ENCODE data around the gene SUN5.

SUN5 gene

DNA sequence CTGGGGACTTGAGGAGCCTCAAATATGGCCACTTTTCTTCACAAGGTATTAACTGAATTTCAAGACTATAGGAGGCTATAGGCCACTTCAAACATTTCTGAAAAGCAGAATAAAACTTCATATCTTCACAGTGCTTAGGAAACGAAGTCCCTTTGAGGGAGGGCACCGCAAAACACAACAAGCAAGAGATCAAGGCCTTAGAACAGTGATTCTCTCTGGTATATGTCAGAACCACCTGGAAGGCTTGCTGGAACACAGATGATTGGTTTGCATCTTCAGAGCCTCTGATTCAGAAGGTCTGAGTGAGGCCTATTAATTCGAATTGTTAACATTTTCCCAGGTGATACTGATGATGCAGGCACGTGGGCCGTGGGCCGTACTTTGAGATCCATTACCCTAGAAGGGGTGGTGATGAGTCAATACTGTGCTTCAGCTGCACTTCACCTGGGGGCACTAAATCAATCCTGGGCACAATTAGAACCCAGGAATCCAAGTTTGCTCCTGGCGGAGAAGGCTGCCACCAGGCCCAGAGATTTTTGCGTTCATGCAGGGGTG, 10.7 kb downstream of the SUN5 start:
- no peaks in the 10 kb centered on the region for H3K36me3 Mint-ChIP-seq
- no peak for DNase-seq (ENCODE audit: low spot score in 2 of 2)
- H3K9me3 Mint-ChIP-seq, result no peaks in the 10 kb centered on the region
- H3K4me1 Mint-ChIP-seq, result peaks cover 14% of the 10 kb centered on the region
- H3K4me3 Mint-ChIP-seq, result no peak overlapping the region
- no peak for ATAC-seq
- no peak overlapping the region for H3K27ac Mint-ChIP-seq

GRCh38 chr20:32991792-32992641, 12.2 kb downstream of the SUN5 start:
- no peak overlapping the region for H3K27ac Mint-ChIP-seq
- ATAC-seq (no peak), DNase-seq (ENCODE audit: low spot score in 2 of 2) (no peak)
- H3K4me3 Mint-ChIP-seq, result no peak overlapping the region
- no peaks in the 10 kb centered on the region for H3K9me3 Mint-ChIP-seq
- H3K4me1 Mint-ChIP-seq, result peaks cover 7% of the 10 kb centered on the region
- no peaks in the 10 kb centered on the region for H3K36me3 Mint-ChIP-seq

DNA sequence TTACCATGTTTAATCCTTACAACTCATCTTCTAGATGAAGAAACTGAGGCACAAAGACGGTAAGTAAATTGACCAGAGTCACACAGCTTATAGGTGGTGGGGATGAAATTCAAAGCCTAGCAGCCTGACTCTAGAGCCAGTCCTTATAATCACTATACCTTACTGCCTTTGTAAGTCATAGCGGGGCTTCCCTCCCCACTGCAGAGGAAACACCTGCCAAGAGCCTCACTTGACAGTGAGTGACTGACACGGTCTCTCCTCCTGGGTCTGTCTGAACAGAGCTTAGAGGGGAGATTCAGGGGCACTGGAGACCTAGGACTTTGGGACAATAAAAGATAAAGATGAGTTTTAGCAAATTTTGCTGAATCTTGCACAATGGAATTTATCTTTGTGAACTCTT, 12.8 kb downstream of the SUN5 start:
- no peaks in the 10 kb centered on the region for H3K9me3 Mint-ChIP-seq
- no peaks in the 10 kb centered on the region for H3K36me3 Mint-ChIP-seq
- H3K4me3 Mint-ChIP-seq, result no peak overlapping the region
- no peak for DNase-seq (ENCODE audit: low spot score in 2 of 2)
- H3K4me1 Mint-ChIP-seq, result peaks cover 7% of the 10 kb centered on the region
- ATAC-seq, result no peak
- no peak overlapping the region for H3K27ac Mint-ChIP-seq

DNA sequence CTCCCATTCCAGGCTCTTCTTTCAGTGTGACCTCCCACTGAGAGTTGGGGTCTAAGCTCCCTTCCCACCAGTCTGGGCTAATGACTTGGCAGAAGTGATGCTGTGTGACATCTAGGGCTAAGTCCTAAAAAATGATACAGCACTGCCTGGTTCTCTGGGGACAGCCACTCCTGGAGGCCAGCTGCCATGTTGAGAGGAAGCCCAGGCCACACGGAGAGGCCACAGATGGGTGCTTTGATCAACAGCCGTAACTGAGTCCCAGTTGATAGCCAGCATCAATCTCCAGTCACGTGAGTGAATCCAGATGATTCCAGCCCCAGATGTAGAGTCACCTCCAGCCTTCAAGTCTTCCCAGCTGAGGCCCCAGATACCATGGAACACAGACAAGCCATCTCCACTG, 13.8 kb downstream of the SUN5 start:
- Mint-ChIP-seq H3K36me3 (no peaks in the 10 kb centered on the region), H3K4me3 (no peak overlapping the region), H3K4me1 (peaks cover 7% of the 10 kb centered on the region), H3K9me3 (no peaks in the 10 kb centered on the region), H3K27ac (no peak overlapping the region)
- DNase-seq (ENCODE audit: low spot score in 2 of 2) (no peak), ATAC-seq (no peak)

DNA sequence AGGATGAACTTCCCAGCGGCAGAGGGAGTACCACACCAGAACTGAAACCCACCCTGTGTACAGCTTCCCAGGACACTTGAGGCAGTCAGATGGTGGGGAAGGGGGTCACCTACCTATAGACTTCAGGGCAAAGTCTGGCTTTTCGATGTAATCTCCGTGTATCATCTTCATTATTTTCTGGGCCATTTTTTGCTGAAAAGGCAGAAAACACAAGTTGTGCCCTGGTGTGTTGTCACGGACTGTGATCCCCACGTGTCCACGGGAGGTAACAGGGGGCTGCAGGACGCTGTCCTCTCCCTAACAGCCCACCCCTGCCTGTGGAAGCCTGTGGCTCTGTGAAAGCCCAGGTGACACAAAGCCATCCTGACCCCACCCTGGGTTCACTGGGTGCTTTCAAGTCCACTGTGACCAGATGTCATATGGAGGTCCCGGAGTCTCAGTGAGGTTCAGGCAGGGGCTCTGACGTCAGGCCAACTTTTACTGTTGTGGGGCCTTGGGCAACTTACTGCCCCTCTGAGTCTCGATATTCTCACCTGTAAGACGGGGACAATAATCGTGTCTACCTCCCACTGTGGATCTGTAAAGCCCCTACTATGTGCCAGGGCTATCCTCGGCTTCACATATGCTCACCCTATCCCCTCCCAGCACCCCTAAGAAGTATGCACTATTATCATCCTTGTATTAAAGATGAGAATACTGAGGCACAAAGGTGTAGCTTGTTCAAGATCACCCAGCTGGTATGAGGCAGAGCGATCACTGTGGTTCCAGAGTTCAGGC, 14.5 kb downstream of the SUN5 start:
- ATAC-seq, result no peak
- no peaks in the 10 kb centered on the region for H3K9me3 Mint-ChIP-seq
- H3K27ac Mint-ChIP-seq, result no peak overlapping the region
- H3K4me3 Mint-ChIP-seq, result no peak overlapping the region
- H3K36me3 Mint-ChIP-seq, result no peaks in the 10 kb centered on the region
- H3K4me1 Mint-ChIP-seq, result peaks cover 8% of the 10 kb centered on the region
- DNase-seq (ENCODE audit: low spot score in 2 of 2), result no peak

DNA sequence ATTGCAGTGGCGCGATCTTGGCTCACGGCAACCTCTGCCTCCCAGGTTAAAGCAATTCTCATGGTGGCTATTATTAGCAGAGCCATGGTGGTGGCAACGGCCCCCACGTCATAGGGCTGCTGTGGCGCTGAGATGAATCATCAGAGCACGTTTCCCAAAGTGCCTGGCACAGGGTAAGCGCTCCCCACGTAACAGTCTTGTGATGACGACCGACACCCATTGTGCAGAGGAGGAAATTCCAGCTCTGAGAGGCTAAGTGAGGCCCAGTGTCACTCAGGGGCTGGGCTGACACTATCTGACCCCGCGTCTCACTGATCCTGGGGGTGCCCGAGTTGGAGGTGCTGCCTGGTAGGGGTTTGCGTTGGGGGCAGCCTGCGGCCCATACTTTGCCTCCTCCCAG, 16.2 kb downstream of the SUN5 start:
- Mint-ChIP-seq H3K4me3 (no peak overlapping the region), H3K27ac (no peak overlapping the region), H3K9me3 (no peaks in the 10 kb centered on the region), H3K36me3 (no peaks in the 10 kb centered on the region), H3K4me1 (peaks cover 12% of the 10 kb centered on the region)
- ATAC-seq (no peak), DNase-seq (ENCODE audit: low spot score in 2 of 2) (no peak)

DNA sequence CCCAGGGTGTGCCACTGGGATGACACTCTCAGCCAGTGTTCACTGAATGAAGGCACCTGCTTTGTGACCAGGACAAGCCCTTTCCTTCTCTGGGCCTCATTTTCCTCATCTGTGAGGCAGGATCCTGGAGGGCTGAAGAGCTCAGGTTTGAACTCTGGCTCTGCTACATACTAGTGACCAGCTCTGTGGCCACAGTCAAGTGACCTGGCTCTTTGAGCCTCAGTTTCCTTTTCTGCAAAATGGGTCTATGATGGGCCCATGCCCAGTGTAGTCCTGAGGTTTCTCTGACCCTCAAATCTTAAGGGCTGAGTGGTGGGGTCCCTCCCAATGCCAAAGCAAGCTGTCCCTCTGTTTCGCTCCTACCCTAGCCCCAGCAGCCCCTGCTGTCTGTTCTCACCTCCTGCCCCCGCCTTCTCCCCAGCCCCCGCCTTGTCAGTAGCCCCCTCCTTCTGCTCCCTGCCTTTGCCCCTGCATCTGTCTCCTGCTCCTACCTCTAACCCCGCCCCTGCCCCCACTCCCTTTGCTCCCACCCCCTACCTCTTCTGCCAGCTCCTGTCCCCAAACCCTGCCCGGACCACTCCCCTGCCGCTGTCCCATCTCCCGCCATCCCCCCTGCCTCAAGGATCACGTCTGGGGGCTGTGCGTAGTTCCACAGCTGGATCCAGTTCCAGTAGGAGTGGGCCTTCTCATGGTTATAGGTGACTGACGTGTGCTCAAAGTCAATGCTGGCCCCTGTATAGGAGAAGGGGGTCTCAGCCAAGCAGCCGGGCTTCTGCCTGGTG, 17.0 kb downstream of the SUN5 start:
- H3K4me1 Mint-ChIP-seq, result peaks cover 12% of the 10 kb centered on the region
- no peak for ATAC-seq
- no peak overlapping the region for H3K4me3 Mint-ChIP-seq
- DNase-seq (ENCODE audit: low spot score in 2 of 2), result no peak
- no peak overlapping the region for H3K27ac Mint-ChIP-seq
- no peaks in the 10 kb centered on the region for H3K9me3 Mint-ChIP-seq
- H3K36me3 Mint-ChIP-seq, result no peaks in the 10 kb centered on the region

DNA sequence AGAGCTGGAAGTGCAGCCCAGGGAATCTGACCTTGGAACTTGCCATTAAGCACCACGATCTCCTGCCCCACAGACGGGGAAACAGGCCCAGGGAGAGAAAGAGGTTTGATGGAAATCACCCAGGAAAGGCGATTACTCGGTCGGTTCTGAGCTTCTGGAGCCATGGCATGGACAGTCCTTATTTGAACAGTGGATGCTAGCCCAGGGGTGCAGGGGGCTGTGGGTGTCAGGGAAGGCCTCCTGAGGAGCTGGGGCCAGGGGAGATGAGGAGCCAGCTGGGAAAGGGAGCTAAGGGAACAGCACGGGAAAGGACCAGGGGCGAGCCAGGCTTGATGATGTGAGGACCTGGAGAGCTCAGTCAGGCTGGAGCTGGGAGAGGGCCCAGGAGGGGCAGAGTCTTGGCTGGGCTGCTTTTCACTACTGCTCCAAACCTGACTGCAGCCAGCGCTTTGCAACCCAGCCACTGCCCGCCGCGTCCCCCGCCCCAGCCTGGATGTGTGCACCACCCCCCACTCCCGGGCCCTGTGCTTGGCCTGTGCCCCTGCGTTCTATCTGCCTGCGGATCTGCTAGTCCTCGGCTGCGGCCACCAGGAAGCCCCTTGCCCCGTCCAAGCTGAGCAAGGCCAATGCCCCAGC, 17.8 kb downstream of the SUN5 start:
- peaks cover 12% of the 10 kb centered on the region for H3K4me1 Mint-ChIP-seq
- H3K4me3 Mint-ChIP-seq, result no peak overlapping the region
- H3K9me3 Mint-ChIP-seq, result no peaks in the 10 kb centered on the region
- DNase-seq (ENCODE audit: low spot score in 2 of 2), result no peak
- H3K36me3 Mint-ChIP-seq, result no peaks in the 10 kb centered on the region
- no peak overlapping the region for H3K27ac Mint-ChIP-seq
- no peak for ATAC-seq

DNA sequence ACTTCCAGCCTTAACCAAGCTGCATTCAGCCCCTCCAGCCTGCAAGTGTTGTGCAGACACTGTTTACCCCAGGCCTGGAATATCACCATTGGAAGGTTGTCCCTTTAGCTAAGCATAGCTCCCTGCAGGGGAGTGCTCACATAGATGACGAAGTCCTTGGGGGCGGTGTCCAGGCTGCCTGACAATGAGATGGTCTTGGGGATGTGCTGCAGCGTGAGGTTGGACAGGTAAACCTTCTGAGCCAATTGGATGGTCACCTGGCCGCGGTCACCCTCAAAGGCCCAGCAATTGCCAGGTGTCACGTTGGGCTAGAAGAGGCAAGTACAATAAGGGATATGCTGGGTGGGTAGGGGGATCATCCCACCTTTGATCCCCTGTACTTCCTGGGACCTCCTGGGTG, 18.6 kb downstream of the SUN5 start:
- Mint-ChIP-seq H3K4me3 (no peak overlapping the region), H3K27ac (no peak overlapping the region), H3K36me3 (no peaks in the 10 kb centered on the region), H3K9me3 (no peaks in the 10 kb centered on the region), H3K4me1 (peaks cover 5% of the 10 kb centered on the region)
- DNase-seq (ENCODE audit: low spot score in 2 of 2) (no peak), ATAC-seq (no peak)

DNA sequence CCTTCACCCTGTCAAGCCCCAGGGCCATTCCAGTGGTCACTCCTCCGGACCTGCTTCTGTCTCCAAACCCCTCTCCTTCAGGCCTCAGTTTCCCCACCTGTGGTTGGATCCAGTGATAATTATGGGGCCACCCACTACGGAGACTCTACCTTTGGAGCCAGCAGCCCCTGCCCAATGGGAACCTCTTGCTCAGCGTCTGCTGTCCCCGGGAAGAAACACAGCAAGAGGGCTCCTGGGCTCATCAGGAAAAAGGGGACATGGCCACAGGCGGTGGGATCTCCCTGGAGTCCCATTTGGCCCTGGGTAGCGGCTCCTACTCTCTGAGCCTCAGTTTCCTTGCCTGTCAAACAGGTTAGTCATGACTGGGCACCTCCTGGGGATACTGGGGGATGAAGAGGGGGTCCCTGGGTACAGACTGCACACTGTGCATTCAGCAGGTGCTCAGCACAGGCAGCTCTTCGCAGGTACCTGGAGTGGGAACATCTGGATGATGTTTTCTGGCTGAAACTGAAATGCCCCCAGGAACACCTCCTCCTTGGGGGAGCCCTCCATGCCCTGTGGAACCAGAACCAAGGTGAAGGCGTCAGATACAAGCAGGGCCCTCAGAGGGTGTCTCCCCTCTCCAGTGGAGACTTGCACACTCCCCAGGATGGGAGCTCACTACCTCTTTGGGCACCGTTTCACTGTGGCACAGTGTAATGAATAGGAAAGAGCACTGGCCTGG, 19.4 kb downstream of the SUN5 start:
- Mint-ChIP-seq H3K36me3 (no peaks in the 10 kb centered on the region), H3K4me3 (no peak overlapping the region), H3K4me1 (peaks cover 5% of the 10 kb centered on the region), H3K27ac (no peak overlapping the region), H3K9me3 (no peaks in the 10 kb centered on the region)
- ATAC-seq, result peak; percentile 17
- no peak for DNase-seq (ENCODE audit: low spot score in 2 of 2)

GRCh38 chr20:32984196-32984595, 20.0 kb downstream of the SUN5 start:
- DNase-seq (ENCODE audit: low spot score in 2 of 2), result no peak
- peaks cover 5% of the 10 kb centered on the region for H3K4me1 Mint-ChIP-seq
- ATAC-seq, result no peak
- H3K4me3 Mint-ChIP-seq, result no peak overlapping the region
- H3K36me3 Mint-ChIP-seq, result no peaks in the 10 kb centered on the region
- no peak overlapping the region for H3K27ac Mint-ChIP-seq
- no peaks in the 10 kb centered on the region for H3K9me3 Mint-ChIP-seq

GRCh38 chr20:32983459-32984112, 20.6 kb downstream of the SUN5 start:
- peaks cover 5% of the 10 kb centered on the region for H3K4me1 Mint-ChIP-seq
- no peaks in the 10 kb centered on the region for H3K9me3 Mint-ChIP-seq
- H3K4me3 Mint-ChIP-seq, result no peak overlapping the region
- no peak for DNase-seq (ENCODE audit: low spot score in 2 of 2)
- no peaks in the 10 kb centered on the region for H3K36me3 Mint-ChIP-seq
- H3K27ac Mint-ChIP-seq, result no peak overlapping the region
- no peak for ATAC-seq

DNA sequence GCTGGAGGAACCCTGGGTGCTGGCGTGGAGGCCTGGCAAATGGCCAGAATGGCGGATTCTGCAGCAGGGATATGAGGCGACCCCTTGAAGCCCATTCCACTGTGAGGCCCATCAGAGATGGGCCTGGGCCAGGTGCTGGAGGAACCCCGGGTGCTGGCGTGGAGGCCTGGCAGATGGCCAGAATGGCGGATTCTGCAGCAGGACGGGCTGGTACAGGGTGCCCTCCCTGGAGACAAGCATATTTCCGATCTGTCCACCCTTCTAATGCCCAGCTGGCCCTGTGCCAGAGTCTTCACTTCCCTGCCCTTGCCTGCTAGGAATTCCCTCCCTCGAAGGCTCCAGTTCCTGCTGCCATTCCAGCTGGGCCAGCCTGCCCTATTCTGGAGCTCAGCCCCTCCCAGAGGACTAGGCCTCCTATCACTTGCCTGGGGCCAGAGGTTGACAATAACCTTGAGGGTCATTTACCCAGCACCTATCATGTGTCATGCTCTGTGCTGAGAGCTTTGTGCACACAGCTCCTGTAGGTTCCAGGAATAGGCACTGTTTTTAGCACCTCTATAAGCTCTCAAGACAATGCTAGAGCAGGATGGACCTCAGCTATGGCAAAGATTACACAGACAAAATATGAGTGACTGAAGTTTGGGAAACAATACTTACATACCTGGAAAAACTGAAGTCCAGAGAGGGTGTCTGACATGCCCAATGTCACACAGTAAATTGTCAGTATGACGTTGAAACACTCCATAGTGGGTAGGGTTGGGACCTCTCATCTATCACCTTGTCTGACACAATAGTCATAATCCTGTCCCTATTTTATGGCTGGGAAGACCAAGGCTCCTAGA, 21.4 kb downstream of the SUN5 start:
- H3K27ac Mint-ChIP-seq, result peak overlapping the region; percentile 52
- no peak overlapping the region for H3K4me3 Mint-ChIP-seq
- ATAC-seq (no peak), DNase-seq (ENCODE audit: low spot score in 2 of 2) (no peak)
- H3K9me3 Mint-ChIP-seq, result no peaks in the 10 kb centered on the region
- H3K36me3 Mint-ChIP-seq, result no peaks in the 10 kb centered on the region
- H3K4me1 Mint-ChIP-seq, result peaks cover 5% of the 10 kb centered on the region

Measured in stimulated activated effector memory CD8-positive, alpha-beta T cell treated with anti-CD3 and anti-CD28 coated beads, Interleukin-12 subunit alpha, Interleukin-12 subunit beta, amount 100 ng/mL, for 72 hours (primary cell).